DMS79 treated with DMSO at 0.1 percent for 48 hours (cell line): Measurements from ENCODE around the gene ATP5F1D.

Experiments
- DNase-seq: peaks from one replicate; lab custom pipeline; 2025; lab: John Stamatoyannopoulos, UW

ATP5F1D gene

DNA sequence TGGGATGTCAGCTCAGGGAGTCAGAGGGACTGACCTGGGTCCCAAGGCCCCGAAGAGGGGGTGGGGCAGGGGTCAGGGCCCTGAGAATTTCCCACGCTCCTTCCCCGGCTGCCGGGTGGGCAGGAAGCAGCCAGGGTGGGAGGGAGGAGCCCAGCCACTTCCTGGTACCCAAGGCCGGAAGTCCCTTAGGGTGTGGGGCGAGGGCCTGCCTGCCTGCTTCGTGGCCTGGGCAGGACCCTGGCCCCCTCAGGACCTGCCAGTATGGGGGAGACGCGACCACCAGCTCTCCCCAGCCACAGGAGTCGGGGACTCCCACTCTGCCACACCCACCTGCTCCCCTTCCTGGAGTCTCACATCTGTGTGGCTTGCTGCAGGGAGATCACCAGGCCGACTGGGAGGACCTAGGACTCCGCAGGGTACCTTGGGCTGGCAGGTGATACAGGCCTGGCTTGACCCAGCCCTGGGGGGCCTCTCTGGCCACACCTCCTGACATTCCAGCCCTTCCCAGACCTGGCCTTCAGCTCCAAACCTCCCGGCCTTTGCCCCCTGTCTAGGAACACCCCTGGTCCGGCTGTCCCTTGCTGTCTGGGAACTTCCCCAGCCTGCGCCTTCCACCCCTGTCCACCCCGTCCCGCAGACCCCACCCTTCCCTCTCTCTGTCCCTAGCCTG lies 17.8 kb downstream of the ATP5F1D start:
- no peak for DNase-seq

DNA sequence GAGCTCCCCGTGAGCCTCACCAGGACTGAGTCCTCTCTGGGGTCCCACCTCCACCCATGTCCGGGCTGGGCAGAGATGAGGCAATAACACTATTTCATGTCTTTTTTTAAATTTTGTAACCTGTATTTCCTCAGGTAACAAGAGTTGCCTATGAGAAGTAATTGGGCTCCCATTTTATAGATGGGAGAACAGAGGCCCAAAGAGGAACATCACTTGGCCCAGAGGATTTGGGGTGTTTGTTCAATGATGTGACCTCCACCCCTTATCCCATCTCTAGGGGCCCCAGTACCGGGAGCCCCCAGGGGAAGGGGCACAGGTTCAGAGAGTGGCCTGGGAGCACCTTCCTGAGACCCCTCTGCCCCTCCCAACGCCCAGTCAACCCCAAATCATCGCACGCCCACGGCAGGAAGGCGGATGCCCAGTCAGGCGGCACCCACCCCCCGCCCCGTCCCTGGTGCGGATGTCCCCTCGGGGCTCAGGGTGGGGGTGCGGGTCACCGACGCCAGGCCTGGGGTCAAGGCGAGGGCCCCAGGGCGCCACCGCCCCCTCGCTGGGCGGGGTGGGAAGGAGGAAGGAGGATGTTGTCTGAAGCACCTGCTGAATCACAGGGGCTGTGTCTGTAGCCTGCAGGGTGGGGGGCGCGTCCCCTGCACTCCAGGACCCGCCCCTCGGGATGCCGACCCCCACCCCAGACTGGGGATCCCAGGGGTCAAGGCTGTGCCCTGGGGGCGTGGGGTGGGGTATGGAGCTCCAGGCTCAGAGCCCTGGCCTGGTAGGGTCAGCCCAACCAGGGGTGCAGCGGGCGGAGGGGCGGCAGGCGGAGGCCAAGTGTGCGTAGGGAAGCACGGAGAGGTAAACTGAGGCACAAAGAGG lies 18.6 kb downstream of the ATP5F1D start:
- DNase-seq = no peak

DNA sequence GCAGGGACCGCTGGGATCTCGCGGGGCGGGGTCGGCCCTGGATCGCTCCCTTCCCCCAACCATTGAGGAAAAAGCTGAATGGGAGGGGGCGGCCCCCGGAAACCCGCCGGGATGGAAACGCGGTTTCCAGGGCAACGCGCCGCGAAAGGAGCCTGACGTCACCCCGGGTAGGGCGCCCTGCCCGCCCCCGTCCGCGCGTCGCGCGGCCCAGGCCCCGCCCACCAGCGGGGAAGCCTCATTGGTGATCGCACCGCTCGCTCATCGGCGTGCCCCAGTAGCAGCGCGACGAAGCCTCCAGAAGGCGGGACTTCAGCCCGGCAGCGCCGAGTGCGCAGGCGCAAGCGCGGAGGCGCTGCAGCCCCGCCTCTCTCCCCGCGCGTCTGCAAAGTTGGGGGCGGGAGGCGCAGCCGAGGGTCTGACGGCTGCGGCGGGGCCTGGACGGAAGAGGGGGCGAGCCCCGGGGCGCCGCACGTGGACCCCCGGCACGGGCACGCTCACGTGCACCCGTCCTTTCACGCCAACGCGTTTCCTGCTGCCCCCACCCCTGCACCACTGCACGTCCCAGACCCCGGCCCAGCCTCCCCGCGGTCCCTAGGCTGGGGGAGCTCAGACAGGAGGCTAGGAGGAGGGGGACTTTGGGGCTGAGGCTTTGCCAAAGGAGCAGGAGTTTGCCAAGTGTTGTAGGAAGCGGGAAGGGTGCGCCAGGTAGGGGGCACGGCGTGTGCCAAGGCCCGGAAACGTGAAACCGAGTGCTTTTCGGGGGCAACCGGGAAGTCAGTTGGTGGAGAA lies 19.4 kb downstream of the ATP5F1D start:
- DNase-seq = peak; percentile 89

DNA sequence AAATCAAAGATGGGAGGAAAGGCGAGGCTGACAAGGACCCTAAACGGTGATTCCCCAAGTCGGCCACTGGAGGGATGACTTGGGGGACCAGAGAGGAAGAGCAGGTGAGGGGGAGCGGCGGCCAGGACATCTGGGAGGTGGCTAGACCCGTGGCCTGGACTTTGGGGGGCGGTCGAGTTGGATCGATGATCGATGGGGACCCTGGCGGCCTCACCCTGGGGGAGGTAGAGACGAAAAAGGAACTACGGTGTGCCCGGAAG lies 19.9 kb downstream of the ATP5F1D start:
- no peak for DNase-seq

DNA sequence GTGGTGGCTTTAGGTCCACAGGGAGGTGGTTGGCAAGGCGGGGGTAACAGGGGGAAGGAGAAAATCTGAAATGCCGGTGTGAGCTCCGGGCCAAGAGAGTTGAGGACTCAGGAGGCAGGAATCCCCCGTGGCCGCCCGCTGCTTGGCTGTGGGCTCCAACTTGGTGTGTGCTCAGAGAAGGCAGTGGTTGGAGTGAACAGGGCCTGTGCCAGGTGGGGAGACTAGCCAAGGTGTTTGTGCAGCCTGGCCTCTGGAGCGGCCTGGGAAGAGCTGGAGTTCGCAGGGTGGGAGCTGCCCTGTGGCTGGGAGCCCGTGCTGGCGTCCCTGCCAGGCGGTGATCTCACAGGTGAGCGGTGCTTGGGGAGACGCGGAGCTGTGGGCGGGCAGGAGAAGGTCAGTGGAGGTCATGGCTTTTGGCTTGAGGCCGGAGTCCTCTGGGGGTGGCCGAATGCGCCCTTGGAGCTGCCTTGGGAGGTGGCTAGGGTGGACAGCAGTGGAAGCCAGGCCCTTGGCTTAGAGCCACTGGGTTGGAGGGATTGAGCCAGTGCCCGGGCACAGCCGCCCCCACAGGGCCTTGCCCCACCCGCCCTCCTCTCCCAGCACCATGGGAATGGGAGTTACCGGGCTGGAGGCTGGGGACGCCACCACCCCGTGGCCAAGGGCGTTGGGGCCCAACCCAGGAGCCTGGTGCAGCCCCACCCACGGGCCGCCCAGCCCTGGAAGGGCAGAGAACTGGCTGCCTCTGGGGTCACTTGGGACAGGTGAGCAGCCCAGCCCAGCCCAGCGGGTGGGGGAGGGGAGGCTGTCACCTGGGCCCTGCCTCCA lies 20.5 kb downstream of the ATP5F1D start:
- DNase-seq = peak; percentile 25

DNA sequence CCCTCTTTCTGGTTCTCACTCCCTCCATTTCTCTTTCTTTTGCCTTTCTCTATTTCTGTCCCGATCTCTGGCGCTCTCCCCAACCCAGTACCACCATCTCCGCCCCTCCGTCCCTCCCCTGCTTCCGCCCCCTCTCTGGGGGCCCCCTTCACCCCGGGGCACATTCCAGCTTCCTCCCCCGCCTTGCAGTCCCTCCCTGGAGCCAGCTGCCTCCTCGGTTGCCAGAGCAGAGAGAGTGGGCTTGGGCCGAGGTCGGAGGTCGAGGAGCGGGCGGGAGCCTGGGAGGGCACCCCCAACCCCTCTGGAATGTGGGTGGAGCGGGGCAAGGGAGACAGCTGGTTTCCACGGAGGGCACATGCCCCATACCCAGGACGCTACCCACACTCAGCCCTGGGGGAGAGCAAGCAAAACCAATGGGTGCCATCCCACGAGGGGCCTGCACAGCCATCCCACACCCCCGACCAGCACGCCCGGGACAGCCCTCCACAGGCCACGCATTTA lies 21.1 kb downstream of the ATP5F1D start:
- DNase-seq = no peak

DNA sequence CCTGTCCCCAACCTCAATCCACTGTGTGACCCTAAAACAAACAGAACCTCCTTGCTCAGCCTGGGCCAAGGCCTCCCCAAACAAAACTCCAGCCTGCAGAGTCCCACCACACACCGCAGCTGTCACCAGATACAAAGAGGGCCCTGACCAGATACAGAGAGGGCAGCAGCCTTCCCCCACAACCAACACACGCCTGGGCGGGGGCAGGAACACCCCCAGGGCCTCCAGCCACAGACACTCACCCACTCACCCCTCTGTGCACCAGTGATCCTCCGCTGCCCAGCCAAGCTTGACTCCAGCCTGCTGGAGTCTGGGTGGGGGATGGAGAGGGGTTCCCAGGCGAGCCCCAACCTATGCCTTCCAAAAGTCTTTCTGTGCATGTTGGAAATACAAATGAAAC lies 21.6 kb downstream of the ATP5F1D start:
- DNase-seq = no peak

DNA sequence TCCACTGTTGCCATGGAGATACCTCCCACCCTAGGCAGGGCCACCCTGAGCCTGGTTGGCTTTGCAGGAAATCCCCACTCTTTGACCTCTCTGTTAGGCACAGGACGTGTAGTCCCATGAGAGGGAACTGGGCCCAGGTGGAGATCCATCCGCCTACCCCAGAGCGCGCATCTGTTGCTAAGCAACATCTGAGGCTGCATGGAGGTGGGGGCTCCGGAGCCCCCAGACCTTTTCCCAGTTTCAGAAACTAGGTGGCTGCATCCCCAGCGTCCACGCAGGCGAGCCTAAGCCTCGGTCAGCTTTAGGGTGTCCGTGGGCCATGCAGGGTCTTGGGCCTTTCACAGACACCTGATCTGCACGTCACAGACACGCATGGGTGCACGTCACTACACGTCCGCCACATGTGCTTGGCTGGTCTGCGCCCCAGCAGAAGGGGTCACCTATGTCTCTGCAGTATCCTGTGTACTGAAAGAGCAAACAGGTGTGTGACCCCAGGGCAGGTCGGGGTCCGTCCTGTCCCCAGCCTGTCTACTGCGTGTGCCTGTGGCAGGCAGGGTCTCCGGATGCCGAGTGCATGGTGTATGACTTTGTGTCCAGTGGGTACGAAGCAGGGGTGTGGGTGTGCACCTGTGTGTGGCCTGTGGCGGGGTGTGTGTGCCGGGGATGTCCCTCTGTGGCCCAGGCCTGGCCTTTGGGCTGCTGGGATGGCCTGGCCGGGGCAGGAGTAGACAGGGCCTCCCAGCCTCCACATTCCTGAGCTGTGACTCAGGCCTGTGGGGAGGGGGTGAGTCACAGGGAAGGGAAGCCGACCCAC lies 23.5 kb downstream of the ATP5F1D start:
- DNase-seq = no peak

DNA sequence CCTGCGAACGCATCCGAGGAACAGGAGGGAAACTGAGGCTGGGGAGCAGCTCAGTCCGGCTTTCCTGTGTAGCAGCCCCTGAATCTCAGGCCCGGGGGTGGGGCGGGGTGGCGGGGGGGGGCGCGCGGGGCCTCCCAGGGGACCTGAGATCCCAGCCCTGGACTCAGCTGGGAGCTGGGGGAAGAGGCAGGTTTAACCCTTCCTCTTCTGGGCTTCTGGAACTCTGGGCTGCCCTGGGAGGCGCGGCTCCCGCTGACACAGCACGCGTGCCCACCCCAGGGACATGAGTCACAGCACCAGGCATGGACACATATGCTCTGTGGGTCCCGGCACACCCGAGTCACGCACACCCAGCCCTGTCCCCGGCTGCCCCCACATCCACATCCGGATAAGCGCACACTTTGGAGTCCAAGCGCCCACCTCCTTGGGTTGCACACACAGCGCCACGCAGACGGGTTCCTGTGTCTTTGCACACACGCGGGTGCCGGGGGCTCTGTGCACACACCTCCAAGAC lies 24.1 kb downstream of the ATP5F1D start:
- no peak for DNase-seq

DNA sequence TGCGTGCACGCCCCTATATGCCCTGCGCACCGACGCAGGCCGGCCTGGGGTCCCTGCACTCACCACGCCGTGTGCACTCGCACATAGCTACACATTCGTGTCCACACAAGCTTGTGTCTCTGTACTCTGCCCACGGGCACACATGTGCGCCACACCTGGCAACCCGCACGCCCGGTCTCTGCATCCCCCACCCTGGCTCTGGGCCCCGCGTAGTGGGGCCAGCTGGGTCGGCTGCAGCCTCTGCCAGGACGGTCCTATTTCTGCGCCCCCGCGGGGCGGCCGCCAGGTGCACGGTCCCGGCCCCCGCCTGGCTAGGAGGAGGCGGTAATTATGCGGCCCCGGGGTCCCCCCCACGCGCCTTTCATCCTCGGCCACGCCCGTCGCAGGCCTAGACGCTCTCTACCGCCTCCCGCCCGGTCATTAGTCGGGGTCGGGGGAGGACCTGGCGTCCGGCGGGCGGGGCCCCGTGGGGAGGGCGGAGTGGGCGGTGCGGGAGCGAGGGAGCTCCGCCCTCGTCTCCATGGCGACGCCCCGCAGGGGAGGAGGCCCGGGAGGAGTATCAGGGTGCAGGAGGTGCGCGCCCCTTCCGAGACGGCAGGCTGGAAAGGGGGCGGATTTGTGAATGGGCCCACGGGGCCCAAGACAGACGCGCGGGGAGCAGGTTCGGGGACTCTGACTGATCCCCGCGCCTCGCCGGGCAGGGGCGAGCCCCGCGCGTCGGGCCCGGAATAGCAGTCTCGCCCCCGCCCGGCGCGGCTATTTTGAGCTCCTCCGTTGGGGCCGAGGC lies 24.8 kb downstream of the ATP5F1D start:
- peak; percentile 61 for DNase-seq

DNA sequence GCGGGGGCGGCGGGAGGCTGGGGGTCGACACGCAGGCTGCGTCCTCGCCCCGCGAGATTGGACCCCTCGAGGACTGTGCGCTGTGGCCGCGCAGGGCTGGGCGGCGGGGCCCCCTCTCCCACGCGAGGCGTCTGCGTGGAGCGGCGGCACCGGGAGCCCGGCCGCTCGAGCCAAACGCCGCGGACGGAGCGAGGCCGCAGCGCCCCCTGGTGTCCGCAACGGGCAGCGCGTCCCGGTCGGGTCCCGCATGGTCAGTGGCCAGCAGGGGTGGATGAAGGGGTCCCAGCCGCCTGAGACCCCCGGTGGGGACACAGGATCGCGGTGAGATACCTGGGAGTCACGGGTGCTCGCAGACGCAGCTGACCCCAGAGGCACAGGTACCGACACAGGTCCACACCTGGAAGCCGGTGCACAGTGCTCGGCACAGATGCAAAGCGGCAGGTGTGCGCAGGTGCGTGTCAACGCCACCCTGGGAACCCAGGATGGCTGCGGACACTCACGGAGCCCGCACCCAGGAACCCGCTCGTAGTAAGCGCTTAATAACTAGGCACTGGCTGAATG lies 25.4 kb downstream of the ATP5F1D start:
- DNase-seq = peak; percentile 35

DNA sequence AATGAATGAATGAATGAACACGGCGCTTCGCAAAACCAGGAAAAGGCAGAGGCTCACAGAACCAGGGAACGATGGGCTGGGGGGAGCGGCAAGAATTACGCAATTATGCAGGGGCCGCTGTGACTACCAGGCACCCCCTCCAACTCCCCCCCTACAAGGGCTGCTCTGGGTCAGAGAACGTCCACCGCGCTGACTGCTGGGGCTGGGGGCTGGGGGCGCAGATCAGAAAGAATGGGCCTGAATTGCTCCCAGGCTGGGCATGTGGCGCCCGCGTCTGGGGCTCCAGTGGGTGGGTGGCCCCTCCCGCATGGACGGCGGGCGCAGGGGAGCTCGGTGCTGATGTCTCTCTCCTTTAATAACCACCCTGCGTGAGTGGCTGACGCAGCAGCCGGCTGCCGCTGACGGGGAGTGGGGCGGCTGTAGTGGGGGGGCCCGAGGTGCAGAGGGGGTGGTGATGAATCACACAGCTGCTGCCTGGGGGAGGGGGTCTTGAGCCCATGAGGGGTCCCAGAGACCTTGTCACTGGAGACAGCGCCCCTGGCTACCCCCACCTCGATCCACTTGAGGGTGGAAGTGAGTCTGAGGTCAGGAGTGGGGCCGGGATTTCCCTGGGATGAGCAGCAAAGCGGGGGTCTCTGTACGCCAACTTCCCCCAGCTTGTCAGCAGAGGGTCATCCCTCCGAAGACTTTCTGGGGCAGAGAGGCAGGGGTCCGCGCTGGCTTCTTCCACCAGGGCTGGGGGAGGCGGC lies 26.1 kb downstream of the ATP5F1D start:
- no peak for DNase-seq

DNA sequence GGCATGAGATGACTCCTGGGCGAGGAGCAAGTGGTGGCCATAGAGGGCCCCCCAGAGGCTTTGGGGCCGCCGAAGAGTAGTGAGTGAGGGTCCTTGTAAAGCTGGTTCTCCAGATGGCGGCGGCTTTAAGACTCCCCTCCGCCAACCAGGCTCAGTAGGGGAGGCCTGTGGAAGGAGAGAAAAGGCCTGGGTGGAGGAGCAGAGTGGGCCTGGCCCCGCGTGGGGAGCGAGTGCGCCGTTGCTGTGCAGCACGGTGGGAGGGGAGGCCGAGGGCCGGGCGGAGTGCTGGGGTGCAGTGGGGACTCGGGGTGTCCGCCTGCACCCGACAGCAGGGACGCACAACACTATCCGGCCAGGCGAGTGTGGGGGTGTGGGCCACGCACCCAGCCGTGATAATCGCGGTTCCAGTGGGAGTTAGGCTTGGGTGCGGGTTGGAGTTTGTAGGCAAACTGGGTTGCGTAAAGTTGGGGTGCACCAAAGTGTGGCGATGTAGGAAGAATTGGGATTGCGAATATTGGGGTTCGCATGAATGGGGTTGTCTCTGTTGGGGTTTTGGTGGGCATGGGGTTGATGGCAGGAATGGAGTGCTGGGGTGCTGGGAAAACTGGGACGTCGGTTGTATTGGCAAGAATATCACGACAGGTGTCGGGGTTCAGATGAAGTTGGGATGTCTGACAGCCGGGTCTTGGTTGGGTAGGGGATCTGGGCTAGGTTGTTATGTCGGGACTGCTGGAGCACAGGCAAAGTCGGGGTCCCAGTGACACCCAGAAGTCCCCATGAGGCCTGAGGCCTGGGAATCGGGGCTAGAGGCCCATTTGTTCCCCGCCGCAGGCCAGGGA lies 26.9 kb downstream of the ATP5F1D start:
- no peak for DNase-seq

DNA sequence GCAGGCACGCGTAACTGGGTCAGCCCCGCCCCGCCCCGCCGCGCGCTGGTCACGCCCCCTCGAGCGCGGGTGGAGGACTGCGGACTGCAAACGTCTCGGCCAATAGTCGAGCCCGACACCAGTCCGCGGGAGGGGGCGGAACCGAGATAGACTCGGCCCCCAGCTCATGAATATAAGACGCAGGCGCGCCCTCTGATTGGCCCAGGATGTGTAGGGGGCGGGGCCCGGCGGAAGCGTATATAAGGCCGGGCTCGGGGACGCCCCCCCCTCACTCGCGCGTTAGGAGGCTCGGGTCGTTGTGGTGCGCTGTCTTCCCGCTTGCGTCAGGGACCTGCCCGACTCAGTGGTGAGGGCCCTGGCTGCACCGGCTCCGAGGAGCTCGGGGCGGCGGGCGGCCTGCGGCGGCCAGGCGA lies 27.5 kb downstream of the ATP5F1D start, which contains the start of gene CIRBP:
Gene CIRBP, plus strand, starts transcription at position 268 of the 413 bp plus-strand sequence. CDS start 1,602 bp downstream, outside the sequence.
- peak; percentile 91 for DNase-seq

DNA sequence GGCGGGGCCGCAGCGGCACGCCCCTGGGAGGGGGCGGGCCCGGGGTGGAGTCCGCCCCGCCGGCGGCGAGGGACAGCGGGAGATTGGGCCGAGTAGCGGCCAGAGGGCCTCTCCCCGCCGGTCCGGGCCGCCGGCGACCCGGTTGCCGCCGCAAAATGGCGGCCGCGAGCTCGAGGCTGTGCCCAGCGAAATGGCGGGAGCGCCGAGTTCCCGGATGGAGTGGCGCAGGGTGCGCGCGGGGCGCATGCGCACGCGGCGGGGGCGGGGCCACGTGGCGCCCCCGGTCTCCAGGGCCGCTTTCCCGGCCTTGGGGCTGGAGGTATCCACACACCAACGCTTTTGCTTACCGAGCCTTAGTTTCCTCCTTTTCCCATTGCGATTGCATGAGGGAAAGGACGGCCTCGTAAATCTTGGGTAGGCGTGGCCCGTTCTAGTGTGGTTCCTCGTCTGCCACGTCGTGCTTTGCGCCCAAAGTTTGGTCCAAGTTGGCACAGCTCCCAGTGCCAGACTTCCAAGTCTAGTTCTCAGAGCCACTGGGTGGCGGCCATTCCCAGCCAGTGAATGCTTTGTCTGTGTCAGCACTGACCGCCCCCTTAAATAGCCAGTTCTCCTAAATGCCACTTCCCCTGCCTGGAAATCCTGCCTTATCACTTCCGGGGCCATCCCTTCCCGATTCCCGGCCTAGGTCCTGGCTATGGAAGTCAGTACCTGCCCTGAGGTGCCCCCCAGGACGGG lies 28.1 kb downstream of the ATP5F1D start:
- peak; percentile 83 for DNase-seq

DNA sequence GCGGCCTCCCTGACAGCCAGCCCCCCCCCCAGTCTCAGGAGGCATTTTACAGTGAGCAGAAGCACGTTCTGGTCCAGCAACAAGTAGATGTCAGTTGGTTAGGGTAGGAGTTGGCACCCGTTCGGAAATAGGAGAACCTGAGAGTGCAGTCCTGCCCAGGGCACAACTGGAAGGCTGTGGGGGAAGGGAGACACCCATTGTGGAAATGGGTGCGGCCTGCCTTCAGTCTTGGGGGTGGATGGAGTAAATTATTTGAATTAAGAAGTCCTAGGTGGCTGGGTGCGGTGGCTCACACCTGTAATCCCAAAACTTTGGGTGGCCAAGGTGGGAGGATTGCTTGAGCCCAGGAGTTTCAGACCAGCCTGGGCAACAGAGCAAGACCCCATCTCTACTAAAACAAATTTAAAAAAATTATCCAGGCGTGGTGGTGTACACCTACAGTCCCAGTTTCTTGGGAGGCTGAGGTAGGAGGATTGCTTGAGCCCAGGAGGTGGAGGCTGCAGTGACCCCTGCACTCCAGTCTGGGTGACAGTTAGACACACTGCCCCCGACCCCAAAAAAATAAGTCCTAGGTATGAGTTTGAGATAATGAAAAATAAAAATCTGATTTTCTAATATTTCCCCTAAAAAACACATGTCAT lies 28.8 kb downstream of the ATP5F1D start:
- DNase-seq = no peak
